LNCaP clone FGC (cell line): Measurements from ENCODE around the gene TCAP.

Experiments
- DNase-seq: peaks from one replicate; pipeline ENCODE4 v3.0.0-alpha.2; 2011; ENCODE audit warnings: low read depth
- H3K4me3 ChIP-seq: 2 replicates; pipeline ENCODE4 v1.5.1; 2011; ENCODE audit warnings: mild to moderate bottlenecking, low read depth, low read length, control low read depth
- CTCF ChIP-seq: IDR thresholded peaks from 2 replicates; pipeline ENCODE4 v1.5.1; 2012; ENCODE audit warnings: mild to moderate bottlenecking; ENCODE audit not compliant: control insufficient read depth, insufficient read depth; ENCODE audit errors: extremely low read depth

TCAP gene

GRCh38 chr17:39641883-39642282, 23.3 kb upstream of the TCAP start:
- no peak for DNase-seq
- TF ChIP-seq CTCF = no peak
- H3K4me3 ChIP-seq = no peak overlapping the region

GRCh38 chr17:39642291-39643074, 22.7 kb upstream of the TCAP start:
- DNase-seq = no peak
- TF ChIP-seq CTCF = no peak
- H3K4me3 ChIP-seq = no peak overlapping the region

- TF ChIP-seq CTCF = no peak
- H3K4me3 ChIP-seq = no peak overlapping the region
- no peak for DNase-seq
Observed at GRCh38 chr17:39643271-39643670, 21.9 kb upstream of the TCAP start.

- TF ChIP-seq CTCF = no peak
- no peak for DNase-seq
- H3K4me3 ChIP-seq = no peak overlapping the region
Observed at GRCh38 chr17:39647256-39647655, 17.9 kb upstream of the TCAP start.

- H3K4me3 ChIP-seq = no peak overlapping the region
- DNase-seq = no peak
- TF ChIP-seq CTCF = no peak
Observed at GRCh38 chr17:39648616-39649366, 16.4 kb upstream of the TCAP start.

GRCh38 chr17:39650121-39650579, 15.0 kb upstream of the TCAP start:
- DNase-seq = no peak
- no peak for TF ChIP-seq CTCF
- no peak overlapping the region for H3K4me3 ChIP-seq
